Occipital lobe (tissue), 2 donors: Measurements from ENCODE around the gene RERGL. TPM values are rescaled to one million over a fixed set of nuclear protein-coding genes. Genes with fewer than 3 reads are reported as not detected.
"Not testable (repeated sequence)": the region's sequence is repeated elsewhere in the genome, so short reads cannot be mapped to it uniquely, and the experiment has no call there.

Experiments
- DNase-seq: peaks from one replicate; lab custom pipeline; 2025; lab: John Stamatoyannopoulos, UW
- total RNA-seq: library from RNA; depleted of rRNA; stranded (reverse); fragments of >200 nt; gene quantifications from one replicate; pipeline ENCODE4 v1.2.3, GENCODE V29; 2014

The RERGL gene
- 1.7 TPM for total RNA-seq

- DNase-seq, result no peak
These were observed at the start of gene RERGL for GRCh38 chr12:18090093-18090492. TSS of gene RERGL (minus strand) at chr12:18090193. CDS start at chr12:18090140, 53 bp downstream.

DNA sequence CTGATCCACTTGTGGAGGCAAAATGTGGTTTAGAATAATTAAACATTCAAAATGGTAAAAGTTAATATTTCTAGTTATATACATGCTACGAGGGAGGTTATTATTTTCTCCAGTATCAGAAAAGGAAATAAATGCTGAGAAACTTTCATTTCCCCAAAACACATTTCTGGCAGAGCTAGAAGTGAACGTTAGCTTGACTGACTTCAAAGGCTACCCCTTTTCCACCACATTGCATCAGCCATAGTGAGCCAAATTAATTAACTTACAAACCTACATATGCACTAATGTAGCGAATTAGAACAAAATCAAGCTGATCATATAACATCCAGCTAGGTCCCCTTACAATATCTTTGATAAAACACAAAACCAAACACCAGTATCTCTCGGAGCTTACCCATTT is 49.3 kb upstream of the RERGL start:
- no peak for DNase-seq

DNA sequence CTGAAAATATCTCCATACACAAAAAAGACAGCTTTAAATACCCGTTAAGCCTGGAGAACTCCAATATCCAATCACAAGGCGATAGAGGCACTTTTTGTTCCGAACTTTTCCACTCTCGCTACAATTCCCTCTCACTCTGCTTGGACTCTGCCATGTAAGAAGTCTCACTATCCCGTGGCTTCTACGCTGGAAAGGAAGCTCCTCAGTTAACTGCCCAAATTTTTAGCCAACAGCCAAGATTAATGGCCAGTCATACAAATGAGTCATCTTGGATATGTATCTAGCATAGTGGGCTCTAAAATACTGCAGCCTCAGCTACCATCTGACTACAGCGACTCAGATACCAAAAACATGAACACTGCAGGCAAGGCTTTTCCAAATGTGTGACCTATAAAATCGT is 45.5 kb upstream of the RERGL start:
- DNase-seq, result no peak

GRCh38 chr12:18135086-18135485 is 45.1 kb upstream of the RERGL start:
- no peak for DNase-seq

DNA sequence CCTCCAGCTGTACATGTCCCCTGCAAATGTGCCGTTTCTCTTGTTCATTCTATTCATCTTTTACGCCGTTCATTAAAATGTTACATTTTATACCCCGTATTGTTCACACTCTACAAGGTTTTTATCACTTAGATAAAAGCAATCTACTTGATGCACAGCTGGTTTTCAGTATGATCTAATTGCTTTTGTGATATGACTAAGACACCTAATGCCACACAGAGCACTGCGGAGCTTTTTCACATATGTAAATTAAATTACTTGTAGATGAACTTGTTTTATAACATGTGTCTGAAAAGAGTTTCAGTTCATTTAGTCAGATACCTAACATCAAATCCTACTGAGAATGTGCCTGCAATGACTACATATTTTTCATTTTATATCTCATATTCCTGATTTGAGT is 40.9 kb upstream of the RERGL start:
- DNase-seq, result no peak

DNA sequence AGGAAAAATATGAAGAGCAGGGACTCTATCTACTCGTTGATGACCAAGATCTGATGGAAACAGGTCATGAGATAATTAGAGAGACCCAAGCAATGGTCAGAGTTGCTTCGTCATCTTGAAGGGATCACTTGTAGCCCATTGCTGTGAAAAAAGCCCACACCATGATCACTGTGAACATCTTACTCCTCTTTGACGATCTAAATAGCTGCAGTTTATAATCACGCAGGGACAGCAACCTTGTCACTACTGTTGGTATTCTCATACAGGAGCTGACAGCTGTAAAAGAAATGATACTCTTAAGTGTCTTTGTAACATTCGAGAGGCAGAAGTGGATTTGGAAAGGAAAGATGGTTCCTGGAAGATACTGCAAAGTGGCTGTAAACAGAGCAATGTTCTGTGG is 33.7 kb upstream of the RERGL start:
- no peak for DNase-seq

- no peak for DNase-seq
These were observed 30.9 kb upstream of the RERGL start for GRCh38 chr12:18120899-18121298.

DNA sequence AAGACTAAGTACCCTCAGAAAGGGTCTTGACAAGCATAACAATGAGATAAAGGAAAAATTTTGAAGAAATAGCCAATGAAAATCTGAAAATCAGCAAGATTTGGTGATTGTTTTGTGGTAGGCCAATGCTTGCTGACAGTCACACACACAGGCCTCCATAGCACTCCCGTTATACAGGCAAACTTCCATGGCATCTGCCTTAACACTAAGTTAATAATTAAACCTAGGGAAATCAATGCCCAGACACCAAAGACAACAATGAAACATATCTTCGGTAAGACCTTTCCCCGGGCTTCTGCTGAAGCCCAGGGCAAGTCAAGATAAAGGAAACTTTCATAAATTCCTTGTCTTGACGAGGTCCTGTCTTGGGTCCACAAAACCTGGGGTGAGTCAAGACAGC is 18.6 kb upstream of the RERGL start:
- no peak for DNase-seq

GRCh38 chr12:18103624-18104023 is 13.6 kb upstream of the RERGL start:
- DNase-seq, result no peak

DNA sequence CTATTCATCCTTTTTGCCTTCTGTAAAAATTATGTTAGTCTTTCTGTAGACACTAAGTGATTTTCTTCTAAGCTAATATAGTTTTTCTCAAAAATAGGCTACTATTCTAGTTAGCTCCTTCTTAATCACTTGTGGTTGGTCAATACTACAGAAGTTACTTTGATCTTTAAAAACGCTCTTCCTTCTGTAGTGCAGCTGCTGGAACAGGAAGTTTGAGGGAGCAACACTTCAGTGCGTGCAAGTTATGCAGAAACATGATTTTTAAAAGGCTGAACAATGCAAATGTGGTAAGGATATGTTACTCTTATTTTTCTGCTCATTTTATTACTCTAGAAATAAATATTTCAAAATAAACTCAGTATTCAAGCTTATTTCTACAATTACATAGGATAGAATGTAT is 11.1 kb upstream of the RERGL start:
- DNase-seq, result no peak

DNA sequence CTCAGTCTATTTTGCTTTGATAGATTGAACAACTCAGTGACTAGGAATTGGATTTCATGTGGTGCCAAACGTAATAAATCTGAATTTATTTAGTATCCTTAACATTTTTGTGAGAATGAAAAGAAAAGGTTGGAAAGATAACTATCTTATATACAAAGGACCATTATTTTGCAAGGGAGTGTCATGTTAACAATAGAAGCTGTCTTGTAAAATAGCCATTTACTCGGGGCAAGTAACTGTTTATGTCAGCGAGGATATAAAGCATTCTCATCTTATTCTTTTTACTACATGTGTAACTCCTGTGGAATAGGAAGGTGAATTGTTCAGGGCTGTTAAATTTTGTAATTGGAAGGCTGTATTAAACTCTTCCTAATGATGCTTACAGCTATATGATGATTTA is 5.9 kb downstream of the RERGL start:
- DNase-seq, result no peak

- no peak for DNase-seq
These were observed 10.3 kb downstream of the RERGL start for GRCh38 chr12:18079541-18080246.

DNA sequence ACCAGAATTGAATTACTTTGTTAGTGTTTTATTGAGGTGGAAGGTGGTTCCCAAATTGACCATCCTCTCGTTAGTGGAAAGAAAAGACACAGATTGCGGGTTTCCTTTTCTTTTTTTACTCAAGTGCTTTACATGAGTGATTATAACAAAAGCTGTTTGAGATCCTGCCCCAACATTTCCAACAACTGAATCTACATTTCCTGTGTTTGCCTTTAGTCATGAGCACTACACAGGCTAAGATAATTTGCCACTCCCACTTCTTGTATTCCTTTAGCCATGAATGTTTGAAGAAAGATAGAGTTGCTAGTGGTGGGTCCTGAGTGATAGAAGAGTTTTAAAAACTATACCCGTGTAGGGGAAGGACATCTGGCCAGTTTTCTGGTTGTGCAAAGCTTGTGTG is 16.0 kb downstream of the RERGL start:
- DNase-seq, result no peak

GRCh38 chr12:18072723-18073122 is 17.3 kb downstream of the RERGL start:
- no peak for DNase-seq

GRCh38 chr12:18071336-18071735 is 18.7 kb downstream of the RERGL start:
- DNase-seq, result no peak

DNA sequence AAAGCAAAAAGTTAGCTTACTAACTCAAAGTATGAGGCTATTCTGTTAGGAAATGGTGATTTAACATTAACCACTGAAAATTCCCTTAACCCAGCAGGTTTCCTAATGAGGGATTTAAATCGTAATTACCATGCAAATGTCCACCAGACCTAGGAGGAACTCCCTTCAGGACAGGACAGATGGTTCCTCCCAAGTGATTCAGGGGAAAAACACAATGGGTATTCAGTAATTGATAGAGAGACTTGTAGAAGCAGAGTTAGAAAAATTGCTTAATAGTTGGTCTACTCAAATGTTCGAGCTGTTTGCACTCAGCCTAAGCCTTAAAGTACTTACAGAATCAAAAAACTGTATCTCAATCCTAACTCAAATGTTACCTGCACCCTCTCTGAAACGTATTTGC is 21.6 kb downstream of the RERGL start:
- DNase-seq, result no peak

DNA sequence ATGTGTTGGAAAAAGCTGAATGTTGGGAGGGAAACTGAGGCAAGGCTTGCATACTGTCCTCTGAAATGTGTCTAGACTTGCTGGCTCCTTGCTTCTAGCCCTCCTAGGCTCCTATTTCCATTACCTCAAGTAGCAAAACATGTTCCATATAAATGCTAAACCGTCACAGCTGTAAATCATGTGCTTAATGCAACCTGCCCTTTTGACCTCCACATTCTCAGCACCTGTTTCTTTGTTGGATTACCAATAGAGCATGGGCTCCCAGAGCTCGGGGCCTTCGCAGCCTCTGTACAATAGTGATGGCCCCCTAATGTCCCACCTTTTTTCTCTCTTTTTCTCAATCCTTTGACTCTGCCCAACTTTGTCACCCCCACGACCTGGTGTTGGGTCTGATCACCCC is 23.3 kb downstream of the RERGL start:
- no peak for DNase-seq

- not testable (repeated sequence) for DNase-seq
These were observed 27.1 kb downstream of the RERGL start for GRCh38 chr12:18062867-18063266.

DNA sequence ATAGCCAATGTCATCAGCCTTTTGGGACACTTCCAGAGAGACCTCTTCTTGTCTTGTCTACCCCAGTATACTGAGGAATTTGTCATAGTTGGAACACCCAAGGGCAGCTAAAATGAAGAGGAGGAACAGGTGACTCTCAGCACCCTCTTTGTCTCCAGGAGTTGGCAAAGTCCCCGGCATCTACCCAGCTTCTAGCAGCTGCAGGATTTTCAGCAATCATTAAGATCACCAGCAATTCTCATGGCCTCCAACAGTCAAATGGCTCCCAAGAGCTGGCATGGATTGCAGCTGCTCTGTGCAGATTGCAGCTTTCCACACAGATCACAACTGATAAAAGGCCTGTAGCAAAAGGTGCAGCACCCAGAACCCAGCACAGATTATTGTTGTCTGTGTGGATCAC is 32.9 kb downstream of the RERGL start:
- no peak for DNase-seq

DNA sequence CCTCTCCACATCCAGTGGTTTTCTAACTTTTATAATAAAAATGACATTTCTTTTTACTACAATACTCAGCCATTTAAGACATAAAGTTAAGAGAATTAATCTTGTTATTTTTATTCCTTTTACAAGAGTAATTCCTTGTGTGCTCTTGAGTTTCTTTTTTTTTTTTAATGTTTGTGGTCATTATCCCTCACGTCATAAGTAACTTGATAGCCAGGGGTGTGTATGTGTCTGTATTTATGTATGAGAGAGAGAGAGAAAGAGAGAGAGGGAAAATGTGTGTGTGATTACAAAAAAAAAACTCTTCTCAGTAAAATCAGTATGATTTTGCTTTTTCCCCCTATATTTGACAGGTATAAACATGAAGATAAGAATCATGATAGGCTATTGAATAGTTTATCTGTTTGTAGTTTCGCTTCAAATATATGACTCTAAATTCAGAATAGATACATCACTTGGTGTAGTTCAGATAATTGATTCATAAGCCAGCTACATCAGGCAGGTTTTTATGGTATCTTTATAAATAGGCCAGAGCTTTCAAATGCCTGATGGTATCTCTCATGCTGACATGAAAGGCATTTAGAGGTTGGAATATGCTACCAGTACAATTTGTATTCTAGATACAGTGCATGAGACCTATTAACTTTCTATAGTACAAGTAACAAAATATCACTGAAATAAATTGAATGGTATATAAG is 34.9 kb downstream of the RERGL start:
- DNase-seq, result no peak

- no peak for DNase-seq
These were observed 44.5 kb downstream of the RERGL start for GRCh38 chr12:18045446-18045992.

GRCh38 chr12:18040060-18040742 is 49.8 kb downstream of the RERGL start:
- not testable (repeated sequence) for DNase-seq
